HG02642 (cell line): Measurements from ENCODE around the gene VPS8.
"Not testable (repeated sequence)": the region's sequence is repeated elsewhere in the genome, so short reads cannot be mapped to it uniquely, and the experiment has no call there.

ENCODE experiments used
- ATAC-seq: cut with Tn5 transposase; IDR thresholded peaks from one replicate; pipeline ENCODE4 v1.9.1; 2021; ENCODE audit warnings: mild to moderate bottlenecking; ENCODE audit not compliant: unreplicated experiment, poor library complexity

The VPS8 gene

DNA sequence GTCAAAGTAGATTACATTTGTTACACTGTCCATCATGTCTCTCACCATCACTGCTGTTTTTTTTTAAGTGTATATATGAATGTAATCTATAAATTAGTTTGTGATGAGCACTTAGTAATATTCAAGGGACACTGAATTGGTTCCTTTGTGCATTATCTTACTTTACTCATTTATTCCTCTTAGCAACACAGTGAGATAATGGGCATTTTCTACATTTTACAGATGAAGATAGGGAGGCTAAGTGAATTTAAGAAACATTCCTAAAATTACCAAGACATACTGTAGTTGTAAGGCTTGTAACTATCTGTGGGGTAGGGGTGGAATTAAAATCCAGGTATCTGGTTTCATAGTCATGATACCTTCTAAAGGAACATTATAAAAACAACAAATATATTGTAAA, 33.9 kb downstream of the VPS8 start:
- no peak for ATAC-seq

DNA sequence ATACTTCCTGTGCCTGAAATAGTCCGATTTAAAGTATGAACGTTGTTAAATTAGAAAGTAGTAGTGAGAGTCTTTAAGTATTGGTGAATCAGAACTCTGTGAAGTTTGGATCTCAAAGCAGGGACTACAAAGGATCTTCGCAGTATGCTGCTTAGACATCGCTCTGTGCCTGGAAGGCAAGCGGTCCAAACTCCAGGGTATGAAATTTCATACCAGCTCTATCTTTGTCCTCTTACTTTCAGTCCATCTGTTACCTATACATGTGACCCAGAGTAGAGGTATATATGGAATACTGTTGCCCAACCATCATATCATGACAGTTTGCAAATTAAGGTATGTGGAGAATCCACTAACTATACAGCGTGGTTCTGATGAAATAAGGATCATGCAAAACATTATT, 34.5 kb downstream of the VPS8 start:
- ATAC-seq, result no peak

DNA sequence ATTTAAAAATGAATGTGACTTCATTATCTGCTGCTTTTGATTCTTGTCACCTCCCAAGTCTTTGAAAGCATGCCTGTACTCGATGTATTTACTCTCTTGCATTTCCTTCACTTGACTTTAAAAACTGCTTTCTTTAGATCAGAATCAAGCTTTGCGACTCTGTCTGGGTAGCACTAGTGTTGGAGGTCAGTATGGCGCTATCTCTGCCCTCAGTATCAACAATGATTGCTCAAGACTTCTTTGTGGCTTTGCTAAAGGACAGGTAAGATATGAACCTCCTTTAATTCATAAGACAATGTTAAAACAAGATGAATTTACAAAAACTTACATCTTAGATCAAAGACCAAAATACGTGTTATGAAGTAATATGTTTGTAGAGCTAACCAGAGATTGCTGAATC, 37.0 kb downstream of the VPS8 start:
- no peak for ATAC-seq

DNA sequence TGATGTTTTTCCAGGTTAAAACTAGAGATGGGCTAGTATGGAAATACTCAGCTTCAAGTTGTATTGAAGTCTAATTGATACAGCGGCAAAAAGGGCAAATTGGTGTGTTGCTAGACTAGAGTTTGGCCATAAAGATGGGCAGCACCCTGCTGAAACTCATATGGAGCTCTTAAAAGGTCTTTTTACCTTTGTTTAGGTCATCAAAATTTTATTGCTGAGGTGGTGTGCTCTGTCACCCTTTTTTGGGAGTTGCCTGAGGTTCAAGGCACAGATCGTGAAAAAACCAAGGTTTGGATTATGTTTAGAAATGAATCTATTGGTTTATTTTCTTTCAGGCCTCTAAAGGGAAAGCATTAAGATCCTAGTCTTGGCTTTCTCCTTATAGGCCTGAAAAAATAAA, 38.2 kb downstream of the VPS8 start:
- ATAC-seq, result no peak

DNA sequence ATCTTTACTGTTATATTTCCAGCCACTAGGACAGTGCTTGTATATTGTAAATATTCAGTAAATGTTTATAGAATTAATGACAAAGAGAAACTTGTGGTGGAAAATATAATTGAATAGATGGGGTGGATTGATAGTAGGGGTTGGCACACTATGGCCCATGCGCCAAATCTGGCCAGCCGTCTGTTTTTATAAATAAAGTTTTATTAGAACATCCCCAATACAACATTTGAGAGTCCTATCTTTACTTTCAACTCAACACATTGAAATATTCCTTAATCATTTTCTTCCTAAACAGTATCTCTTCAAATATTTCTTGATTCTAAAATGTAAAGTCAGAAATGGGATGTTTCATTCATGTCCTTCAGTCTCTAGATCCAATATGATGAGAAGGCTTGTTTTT, 45.1 kb downstream of the VPS8 start:
- no peak for ATAC-seq

DNA sequence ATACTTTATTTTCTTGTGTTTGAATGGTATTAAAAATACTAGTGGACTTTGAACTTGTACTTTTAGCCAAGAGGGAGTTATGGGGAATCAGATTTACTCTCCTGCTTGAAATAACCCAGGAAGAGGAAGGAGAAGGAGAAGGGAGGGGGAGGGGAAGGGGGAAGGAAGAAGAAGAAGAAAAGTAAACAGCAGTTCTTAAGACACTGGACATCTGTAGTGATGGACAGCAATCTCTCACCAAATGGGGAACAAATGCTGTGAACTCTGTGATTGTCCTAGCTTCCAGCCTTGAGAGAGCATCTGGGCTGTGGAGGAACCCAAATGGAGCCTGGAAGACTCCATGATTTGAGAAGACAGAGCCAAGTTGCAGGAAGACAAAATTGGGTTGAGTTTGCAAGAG, 52.0 kb downstream of the VPS8 start:
- ATAC-seq, result no peak

DNA sequence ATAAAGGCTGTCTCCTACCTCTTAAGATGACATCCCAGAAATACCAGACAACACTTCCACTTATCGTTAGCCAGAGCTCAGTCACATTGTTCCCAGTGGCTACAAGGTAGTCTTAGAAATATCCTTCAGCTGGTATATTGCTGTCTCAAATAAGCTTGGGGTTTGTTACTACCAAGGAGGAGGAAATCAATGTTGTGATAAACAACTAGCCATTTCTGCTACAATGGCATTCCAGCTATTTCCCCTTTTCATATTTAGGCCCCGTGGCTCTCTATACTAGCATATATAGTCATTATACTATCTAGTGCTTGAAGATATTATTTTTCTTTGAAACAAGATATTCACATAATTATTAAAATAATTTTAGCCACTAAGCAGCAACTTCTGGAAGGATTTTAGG, 56.5 kb downstream of the VPS8 start:
- no peak for ATAC-seq

DNA sequence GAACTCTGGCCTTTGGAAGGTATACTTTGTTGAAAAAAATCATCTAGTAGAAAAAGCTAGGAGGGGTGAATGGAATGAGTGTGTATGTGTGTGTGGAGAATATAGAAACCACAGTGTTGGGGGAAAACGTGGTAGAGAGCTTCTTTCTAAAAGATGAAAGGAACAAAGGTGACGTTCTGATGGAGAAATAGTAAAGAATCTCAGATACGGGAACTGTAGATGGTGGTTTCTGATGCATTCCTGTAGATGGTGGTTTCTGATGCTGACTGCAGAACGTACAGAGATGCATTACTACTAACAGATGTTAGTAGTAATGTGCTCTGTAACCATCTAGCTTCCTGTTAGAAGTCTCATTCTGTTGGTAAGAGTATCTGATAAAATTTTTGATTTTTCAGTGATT, 60.2 kb downstream of the VPS8 start:
- no peak for ATAC-seq

DNA sequence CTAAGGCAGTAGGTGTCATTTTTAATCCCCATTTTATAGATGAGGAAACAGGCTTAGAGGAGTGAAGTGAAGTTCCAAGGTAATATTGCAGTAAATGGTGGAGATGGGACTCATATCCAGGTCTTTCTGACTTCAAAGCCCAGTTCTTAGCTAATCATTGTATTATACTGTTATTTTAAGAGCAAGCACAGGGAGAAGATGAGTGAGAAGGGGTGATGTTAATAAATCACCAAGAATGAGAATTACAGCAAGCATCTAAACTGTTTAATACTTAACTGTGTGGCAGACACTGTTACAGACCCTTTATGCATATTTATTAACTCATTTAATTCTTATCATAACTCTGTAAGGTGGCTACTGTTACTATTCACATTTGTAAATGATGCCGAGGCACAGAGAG, 61.2 kb downstream of the VPS8 start:
- no peak for ATAC-seq

DNA sequence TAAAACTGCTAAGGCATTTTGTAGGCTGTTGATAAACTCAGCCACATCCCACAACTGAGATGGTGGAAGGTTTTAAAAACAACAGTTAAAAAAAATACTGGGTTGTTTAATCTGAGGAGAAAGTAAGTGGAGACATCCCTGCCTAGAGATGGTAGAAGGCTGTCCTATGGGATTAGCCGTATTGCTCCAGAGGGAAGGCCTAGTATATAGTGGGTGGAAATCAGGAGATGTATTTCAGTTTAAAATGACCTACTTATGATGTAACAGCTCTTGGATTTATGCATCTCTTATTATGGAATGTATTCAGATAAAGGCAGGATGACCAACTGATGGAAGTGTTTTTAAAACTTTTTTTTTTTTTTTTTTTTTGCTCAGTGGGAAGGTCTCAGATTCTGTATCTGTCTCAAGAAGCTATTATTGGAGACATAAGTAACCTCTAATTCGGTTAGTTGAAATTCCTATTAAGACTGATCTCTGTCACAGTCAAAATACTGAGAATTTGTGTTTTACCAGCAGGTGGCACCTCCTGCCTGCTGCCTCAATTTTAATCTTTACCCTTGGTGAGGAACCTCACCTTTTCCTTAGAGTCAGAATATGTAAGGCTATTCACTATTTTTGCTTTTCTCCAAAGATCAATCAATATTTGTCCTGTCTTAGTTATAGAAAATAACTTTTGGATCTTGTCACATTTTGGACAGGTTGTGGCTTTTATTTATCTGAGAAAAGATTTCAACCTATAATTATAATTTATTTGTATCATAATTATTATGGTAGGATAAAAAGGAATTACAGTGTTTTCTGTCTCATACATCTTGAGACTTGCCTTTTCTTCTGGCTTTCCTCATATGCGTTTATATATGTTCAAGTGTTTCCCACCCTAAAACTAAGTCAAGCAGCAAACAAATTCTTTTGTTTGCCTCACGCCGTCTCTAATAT, 63.0 kb downstream of the VPS8 start:
- ATAC-seq, result no peak

DNA sequence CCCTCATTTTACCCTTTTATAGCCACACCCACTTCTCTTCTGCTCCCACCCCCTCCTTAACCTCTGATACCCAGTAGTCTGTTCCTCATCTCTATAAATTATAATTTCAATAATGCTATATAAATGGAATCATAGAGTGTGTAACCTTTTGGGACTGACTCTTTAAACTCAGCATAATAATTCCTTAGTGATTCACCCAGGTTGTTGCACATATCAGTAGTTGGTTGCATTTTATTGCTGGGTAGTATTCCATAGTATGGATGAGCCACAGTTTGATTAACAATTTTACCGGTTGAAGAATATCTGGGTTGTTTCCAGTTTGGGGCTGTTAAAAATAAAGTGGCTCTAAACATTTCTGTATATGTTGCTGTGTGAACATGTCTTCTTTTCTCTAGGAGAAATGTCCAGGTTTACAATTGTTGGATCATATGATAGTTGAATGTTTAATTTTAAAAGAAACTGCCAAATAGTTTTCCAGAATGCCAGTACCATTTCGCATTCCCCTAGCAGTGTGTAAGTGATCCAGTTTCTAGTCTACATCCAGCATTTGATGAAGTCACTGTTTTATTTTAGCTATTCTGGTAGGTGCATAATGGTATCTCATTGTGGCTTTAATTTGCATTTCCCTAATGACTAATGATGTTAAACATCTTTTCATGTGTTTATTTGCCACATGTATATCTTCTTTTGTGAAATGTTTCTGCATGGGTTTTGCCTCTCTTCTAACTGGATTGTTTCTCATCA, 68.5 kb downstream of the VPS8 start:
- no peak for ATAC-seq

DNA sequence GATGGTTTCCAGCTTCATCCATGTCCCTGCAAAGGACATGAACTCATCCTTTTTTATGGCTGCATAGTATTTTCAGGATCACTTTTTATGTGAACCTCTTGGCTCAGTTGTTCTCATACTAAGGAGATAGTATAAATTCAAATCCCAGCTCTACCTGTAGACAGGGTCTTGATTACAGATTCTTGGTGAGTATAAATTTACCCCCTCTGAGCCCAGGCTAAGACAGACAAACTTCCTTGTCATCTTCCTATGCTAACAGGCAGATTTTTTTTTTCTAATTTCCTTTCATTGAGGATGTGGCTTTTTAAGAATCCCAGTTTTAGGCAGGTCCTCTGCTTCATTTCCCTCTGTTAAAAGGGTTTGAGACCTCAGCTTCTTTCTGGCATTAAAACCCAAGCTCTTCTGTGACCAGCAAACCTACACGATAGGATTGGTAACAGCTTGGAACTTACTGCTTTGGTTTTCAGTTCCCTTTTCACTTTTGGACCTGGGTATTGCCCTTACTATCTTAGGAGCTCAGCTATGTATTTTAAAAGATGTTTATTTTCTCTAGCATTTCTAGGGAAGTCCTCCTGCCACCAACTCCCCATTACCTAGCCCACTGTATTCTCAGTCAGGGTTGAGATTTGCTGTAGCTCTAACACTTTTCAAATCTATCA, 72.5 kb downstream of the VPS8 start:
- ATAC-seq, result peak; percentile 96

DNA sequence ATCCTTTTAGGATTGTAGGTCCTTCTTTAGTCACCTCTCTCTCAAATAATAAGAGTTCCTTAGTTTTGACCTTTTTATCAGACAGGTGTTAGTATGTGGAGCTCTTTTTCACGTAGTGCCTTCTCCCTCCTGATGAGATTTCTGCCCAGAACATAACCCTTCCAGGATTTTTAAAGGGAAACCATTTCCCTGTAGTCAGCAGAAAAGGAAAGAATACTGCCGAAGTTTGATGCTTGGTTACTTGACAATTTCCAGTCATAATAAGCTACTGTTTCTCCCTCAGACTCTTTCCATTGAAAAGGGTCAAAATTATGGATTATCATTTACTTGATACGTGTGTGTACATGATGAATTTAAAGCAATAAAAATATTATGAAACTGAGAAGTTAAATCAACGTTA, 73.1 kb downstream of the VPS8 start:
- ATAC-seq, result no peak

DNA sequence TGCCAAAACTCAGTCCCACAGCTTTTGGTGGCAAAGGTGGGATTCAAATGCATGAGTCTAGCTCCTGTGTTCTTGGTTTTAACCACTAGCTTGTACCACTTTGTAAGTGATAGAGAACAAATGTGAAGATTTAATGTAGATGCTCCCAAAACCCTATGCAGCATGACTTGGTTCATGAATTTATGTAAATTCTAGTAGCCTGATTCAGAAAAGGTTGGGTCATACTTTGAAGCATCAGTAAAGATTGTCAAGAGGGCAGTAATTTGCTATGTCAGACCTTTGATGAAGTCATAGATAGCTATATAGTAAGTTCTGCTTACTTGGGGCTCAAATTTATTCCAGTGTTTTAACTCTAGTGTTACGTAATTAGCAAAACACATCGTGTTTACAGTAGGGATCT, 75.6 kb downstream of the VPS8 start:
- no peak for ATAC-seq

DNA sequence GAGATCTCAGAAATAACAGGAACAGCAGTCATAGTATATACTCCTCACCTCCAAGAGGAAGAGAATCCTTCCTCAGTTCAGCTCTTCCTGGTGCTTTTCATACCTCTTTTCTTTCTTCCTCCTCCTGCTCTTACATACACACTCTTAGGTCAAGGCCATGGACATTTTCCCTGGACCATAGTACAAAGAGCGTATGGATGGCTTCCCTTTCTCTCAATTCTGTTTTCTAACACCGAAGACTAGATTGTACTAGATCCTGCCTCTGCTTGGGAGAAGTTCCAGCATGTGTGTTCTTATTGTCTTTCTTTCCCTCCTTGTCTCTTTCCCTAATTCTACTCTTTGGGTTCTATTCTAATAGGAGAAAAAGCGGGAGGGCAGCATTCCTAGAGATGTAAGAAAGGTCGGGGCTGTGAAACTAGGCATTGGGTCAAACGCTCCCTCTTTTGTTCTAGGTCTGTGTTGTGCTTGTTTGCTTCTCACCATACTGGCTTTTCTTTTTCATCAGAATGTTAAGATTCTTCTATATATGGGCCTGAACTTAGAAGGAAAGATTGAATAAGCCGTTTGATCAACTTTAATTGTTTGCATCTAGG, 77.4 kb downstream of the VPS8 start:
- ATAC-seq, result no peak

DNA sequence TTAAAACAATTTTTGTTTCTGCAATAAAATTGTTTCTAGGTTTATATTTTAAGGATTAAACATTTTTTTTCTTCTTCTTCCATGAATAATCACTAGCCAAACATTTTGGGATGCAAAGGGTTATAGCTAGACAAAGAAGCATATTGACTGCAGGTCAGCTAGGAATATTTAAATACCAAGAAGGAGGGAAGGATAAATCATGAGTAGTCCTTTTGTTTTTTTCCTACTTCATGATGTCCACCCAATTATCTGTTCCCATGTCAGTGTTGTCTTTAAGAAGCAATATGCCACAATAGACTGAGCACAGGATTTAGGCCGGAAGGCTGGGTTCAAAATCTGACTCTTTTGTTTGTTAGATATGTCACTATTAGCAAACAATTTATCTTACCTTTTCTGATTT, 82.1 kb downstream of the VPS8 start:
- no peak for ATAC-seq

DNA sequence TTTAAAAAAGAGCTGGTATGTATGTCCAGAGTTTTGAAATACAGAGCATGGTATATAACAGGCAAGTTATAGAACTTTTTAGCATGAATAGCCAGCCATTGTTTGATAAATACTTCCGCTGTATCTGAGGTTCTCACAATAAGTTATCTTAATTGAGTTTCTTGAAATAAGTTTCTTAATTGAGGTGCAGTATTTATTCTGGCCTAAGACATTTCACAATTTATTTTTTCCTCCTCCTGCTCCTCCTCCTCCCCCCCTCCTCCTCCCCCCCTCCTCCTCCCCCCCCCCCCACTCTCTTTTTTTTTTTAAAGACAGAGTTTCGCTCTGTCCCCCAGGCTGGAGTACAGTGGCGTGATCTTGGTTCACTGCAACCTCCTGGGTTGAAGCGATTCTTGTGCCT, 83.4 kb downstream of the VPS8 start:
- no peak for ATAC-seq

DNA sequence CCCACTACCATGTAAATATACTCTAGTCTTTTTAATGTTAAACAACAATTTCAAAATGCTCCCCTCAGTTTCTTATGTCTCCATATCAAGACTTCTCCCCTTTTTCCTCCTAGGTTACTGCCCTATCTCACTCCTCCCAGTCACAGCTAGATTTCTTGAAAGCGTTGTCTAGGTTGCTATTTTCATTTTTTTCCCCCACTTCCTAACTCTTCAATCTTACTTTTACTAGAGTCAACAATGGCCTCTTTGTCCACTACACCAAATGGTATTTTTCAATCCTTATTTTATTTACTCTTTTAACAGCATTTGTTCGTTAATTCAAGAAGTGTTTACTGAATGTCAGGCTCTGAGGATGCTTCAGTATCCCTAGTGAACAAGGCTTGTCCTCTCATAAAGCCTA, 84.4 kb downstream of the VPS8 start:
- ATAC-seq, result no peak

DNA sequence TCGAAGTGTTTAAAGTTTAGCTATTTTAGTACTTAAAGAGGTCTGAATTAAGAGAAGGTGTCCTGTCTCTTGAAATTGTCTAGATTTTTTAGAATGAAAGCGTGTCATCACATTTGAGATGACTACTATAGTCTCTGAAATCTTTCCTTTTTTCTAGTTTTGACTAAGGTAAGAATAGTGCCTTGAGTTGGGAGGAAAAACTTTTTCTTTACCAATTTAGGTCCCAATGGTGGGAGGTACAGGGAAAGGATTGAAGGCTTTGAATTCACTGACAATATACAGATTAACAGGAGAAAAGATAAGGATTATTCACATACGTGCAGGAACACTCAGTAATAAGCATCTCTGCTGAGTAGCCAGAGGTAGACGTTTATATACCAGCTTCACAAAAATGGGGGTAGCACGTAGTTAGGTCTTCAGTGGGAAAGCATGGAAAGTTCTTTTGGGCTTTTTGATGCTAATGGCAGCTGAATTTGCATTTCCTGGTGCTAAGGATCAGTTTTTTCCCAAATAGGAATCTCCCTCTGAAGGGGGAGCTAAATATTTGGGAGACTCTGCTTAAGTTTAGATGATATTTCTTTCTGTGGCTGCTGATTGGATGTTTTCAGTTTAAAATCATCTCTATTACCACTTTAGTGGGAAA, 88.1 kb downstream of the VPS8 start:
- ATAC-seq, result no peak

DNA sequence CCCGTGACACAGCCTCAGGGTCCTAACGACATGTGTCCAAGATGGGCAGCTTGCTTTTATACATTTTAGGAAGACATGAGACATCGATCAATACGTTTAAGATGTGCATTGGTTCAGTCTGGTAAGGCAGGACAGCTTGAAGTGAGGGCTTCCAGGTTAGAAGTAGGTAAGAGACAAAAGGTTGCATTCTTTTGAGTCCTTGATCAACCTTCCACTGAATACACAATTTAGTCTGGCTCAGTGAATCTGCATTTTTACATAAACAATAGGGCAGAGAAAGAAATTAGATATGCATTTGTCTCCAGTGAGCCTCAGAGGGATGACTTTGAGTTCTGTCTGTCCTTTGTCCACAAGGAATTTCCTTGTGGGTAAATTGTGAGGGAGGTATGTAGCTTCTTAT, 95.1 kb downstream of the VPS8 start:
- not testable (repeated sequence) for ATAC-seq
